GM12874 (cell line): ENCODE results near the gene DOK6.

ENCODE experiments used
- CTCF ChIP-seq: IDR thresholded peaks from 2 replicates; pipeline ENCODE4 v1.5.1; 2011; ENCODE audit warnings: low read depth, mild to moderate bottlenecking, control low read depth, low read length, moderate library complexity; ENCODE audit not compliant: insufficient read depth

Gene DOK6

GRCh38 chr18:69487488-69488394 lies 87.1 kb downstream of the DOK6 start:
- no peak for TF ChIP-seq CTCF

DNA sequence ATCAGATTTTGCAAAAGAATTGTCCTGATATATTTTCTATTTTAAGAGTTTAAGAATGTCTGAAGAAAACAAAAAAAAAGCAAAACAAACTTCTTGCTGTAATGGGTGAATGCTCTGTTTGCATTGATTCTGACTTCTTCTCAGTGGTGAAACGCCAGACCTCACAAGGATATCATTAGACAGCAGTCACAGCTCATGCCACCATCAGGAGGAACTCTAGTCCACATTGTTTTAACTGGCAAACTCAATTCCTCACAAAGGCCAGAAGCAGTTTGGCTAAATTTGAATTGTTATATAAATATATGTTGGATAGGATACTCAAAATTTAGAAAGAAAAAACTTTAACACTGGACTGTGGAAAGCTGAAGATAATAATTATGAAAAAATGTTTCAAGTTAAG lies 89.4 kb downstream of the DOK6 start:
- TF ChIP-seq CTCF, result no peak

DNA sequence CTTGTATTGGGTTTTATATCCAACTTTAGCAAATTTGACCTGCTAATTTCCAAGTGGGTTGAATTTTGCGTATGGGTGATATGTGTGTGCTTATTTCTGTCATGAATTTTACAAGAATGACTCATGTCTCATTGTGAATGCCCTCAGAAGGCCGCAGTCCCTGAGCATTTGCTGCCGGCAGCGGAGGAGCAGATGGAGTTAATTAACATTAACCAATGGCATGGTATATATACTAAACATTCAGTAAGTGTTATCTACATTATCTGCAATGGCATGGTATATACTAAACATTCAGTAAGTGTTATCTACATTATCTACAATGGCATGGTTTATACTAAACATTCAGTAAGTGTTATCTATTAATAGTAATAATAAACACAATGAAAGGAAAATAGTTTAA lies 90.1 kb downstream of the DOK6 start:
- no peak for TF ChIP-seq CTCF

- no peak for TF ChIP-seq CTCF
These were observed 90.9 kb downstream of the DOK6 start for GRCh38 chr18:69491576-69491975.

GRCh38 chr18:69492861-69493260 lies 92.2 kb downstream of the DOK6 start:
- TF ChIP-seq CTCF, result no peak

DNA sequence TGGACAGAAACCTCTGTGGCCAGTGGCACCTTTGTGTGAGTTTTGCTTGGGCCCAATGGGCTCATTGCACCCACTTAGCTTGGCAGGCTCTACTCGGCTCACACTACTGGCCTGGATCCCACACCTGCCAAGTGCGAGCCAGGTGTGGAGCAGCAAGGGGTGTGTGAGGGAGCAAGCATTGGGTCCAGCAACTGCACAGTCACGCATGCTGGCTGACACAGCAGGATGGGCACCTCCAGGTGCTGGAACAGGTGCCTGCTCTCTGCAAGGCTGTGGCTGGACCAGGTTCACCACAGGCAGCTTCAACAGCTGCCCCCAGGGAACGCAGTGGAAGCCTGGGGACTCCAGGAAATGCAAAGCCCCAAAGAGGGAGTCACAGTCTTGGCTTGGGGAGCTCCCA lies 94.2 kb downstream of the DOK6 start:
- TF ChIP-seq CTCF, result no peak

GRCh38 chr18:69495338-69495737 lies 94.7 kb downstream of the DOK6 start:
- TF ChIP-seq CTCF, result no peak
